Adrenal gland (tissue), 5 donors: ENCODE measurements around the gene PLRG1.

ENCODE experiments used
- POLR2A ChIP-seq, 2 donors: fragments of 450-650 bp; IDR thresholded peaks; one replicate each; pipeline ENCODE4 v1.6.1; 2017; ENCODE audit warnings: antibody characterized with exemption in 2 of 2, mild to moderate bottlenecking in 2 of 2, moderate library complexity in 1 of 2
- TF ChIP-seq, protein P1 (sequence below), 6 experiments: fragments of 450-650 bp in 4 of 6; fragments of 200-600 bp in 2 of 6; sonication (generic) in 1 of 6; IDR thresholded peaks; 1 replicate in 5 of 6; 2 replicates in 1 of 6; pipeline versions ENCODE4 v1.5.1 to v1.8.0; 2016 to 2021; ENCODE audit warnings: antibody characterized with exemption in 6 of 6, mild to moderate bottlenecking in 2 of 6, moderate library complexity in 1 of 6
- donor health status: DM: no; HTN: no; CAD: no.

- TF ChIP-seq, protein P1, sequence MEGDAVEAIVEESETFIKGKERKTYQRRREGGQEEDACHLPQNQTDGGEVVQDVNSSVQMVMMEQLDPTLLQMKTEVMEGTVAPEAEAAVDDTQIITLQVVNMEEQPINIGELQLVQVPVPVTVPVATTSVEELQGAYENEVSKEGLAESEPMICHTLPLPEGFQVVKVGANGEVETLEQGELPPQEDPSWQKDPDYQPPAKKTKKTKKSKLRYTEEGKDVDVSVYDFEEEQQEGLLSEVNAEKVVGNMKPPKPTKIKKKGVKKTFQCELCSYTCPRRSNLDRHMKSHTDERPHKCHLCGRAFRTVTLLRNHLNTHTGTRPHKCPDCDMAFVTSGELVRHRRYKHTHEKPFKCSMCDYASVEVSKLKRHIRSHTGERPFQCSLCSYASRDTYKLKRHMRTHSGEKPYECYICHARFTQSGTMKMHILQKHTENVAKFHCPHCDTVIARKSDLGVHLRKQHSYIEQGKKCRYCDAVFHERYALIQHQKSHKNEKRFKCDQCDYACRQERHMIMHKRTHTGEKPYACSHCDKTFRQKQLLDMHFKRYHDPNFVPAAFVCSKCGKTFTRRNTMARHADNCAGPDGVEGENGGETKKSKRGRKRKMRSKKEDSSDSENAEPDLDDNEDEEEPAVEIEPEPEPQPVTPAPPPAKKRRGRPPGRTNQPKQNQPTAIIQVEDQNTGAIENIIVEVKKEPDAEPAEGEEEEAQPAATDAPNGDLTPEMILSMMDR (IDR thresholded peaks at IDR 0.05): no peak
- TF ChIP-seq POLR2A (IDR thresholded peaks at IDR 0.05): no peak
Observed at GRCh38 chr4:154521607-154522006, 28.6 kb downstream of the PLRG1 start.
